Transverse colon (tissue), 4 donors: ENCODE results near the gene CIROP. TPM values are rescaled to one million over a fixed set of nuclear protein-coding genes. Genes with fewer than 3 reads are reported as not detected.
A peak's percentile ranks its signal among the peaks of the same experiment; 100 is the strongest.

Experiments used
- DNase-seq: peaks from one replicate; pipeline ENCODE4 v3.0.0-alpha.2; 2019
- H3K27ac ChIP-seq, 4 donors: fragments of 200-600 bp; sonication (generic); 2 replicates each; pipeline ENCODE4 v1.5.1; 2016 to 2018; ENCODE audit warnings: inconsistent platforms in 4 of 4
- H3K27me3 ChIP-seq: fragments of 200-600 bp; sonication (generic); 2 replicates; pipeline ENCODE4 v1.5.1; 2017; ENCODE audit warnings: inconsistent platforms
- H3K36me3 ChIP-seq, 4 donors: fragments of 200-600 bp; sonication (generic); 2 replicates each; pipeline ENCODE4 v1.5.1; 2017 to 2019; ENCODE audit warnings: inconsistent platforms in 4 of 4
- H3K4me1 ChIP-seq, 4 donors: fragments of 200-600 bp; sonication (generic); 2 replicates each; pipeline ENCODE4 v1.5.1; 2017 to 2020; ENCODE audit warnings: inconsistent platforms in 4 of 4
- H3K4me3 ChIP-seq, 4 donors: fragments of 200-600 bp; sonication (generic); 1 replicate in 1 of 4; 2 replicates in 3 of 4; pipeline versions ENCODE4 v1.5.1 to v1.6.1; 2017 to 2019; ENCODE audit warnings: inconsistent platforms in 4 of 4
- H3K9me3 ChIP-seq, 2 donors: fragments of 200-600 bp; sonication (generic); 2 replicates each; pipeline ENCODE4 v1.5.1; 2017 to 2019; ENCODE audit warnings: inconsistent platforms in 2 of 2
- CTCF ChIP-seq, 5 experiments: fragments of 200-600 bp in 3 of 5; fragments of 450-650 bp in 2 of 5; sonication (generic) in 3 of 5; IDR thresholded peaks; 1 replicate in 2 of 5; 2 replicates in 3 of 5; pipeline ENCODE4 v1.5.1; 2016 to 2017; ENCODE audit warnings: antibody characterized with exemption in 5 of 5, inconsistent platforms in 3 of 5, mild to moderate bottlenecking in 2 of 5, moderate library complexity in 1 of 5
- EP300 ChIP-seq: sonication (generic); formaldehyde crosslinking; IDR thresholded peaks from one replicate; pipeline ENCODE4 v1.6.1; 2017; ENCODE audit warnings: antibody characterized with exemption, low read depth
- POLR2A ChIP-seq: fragments of 450-650 bp; IDR thresholded peaks from one replicate; pipeline ENCODE4 v1.6.1; 2016; ENCODE audit warnings: antibody characterized with exemption, mild to moderate bottlenecking, moderate library complexity
- POLR2AphosphoS5 ChIP-seq, 3 donors: sonication (generic); formaldehyde crosslinking; IDR thresholded peaks; one replicate each; pipeline ENCODE4 v1.6.1; 2016; ENCODE audit warnings: antibody characterized with exemption in 3 of 3
- WGBS, 2 donors: methylation state at CpG; one replicate each; pipeline ENCODE4 v1.1.5; 2018; ENCODE audit warnings: low coverage in 1 of 2; 5-methylcytosine and 5-hydroxymethylcytosine counted together
- in situ Hi-C, 4 donors: fragments of 200-750 bp; cut with MboI; loops; one replicate each; pipeline versions ENCODE4 v1.15.0 to v1.15.1; 2017; ENCODE audit warnings: low sequenced_read_pairs in 3 of 4, low pct_ligation_motif_present in 1 of 4, low pct_unique_long_range_greater_than_20kb in 1 of 4
- intact Hi-C: fragments of 100-400 bp; cut with DNase I; formaldehyde crosslinking; loops from one replicate; pipeline ENCODE4 v1.15.1; 2023; ENCODE audit warnings: low total_unique reads
- total RNA-seq, 4 donors: library from RNA; depleted of rRNA; stranded (reverse); fragments of >200 nt; gene quantifications; one replicate each; pipeline ENCODE4 v1.1.0, GENCODE V29; 2016

Gene CIROP
- total RNA-seq, 4 donors from 2014 or later = not detected

GRCh38 chr14:23140371-23140770 is 35.6 kb upstream of the CIROP start:
- in situ Hi-C loops (no loop called here), intact Hi-C loops (no loop called here)
- Histone ChIP-seq H3K27ac (peak overlapping the region in 3 of 4 donors; percentile 11 to 30 (median 22)), H3K9me3 (no peaks in the 10 kb centered on the region), H3K4me1 (peaks cover 0 to 7% (median 0%) of the 10 kb centered on the region in 4 donors), H3K36me3 (no peaks in the 10 kb centered on the region), H3K4me3 (no peak overlapping the region), H3K27me3 (no peaks in the 10 kb centered on the region)
- TF ChIP-seq CTCF (IDR thresholded peaks at IDR 0.05) = no peak
- no peak for TF ChIP-seq POLR2A
- no peak for TF ChIP-seq POLR2AphosphoS5 (IDR thresholded peaks at IDR 0.05)
- no peak for TF ChIP-seq EP300
- DNase-seq = no peak
- WGBS, 2 donors = 79 to 80% methylated on average over 1 to 6 of the region's 6 CpGs

- Histone ChIP-seq H3K4me3 (no peak overlapping the region), H3K9me3 (no peaks in the 10 kb centered on the region), H3K4me1 (peaks cover 0 to 7% (median 0%) of the 10 kb centered on the region in 4 donors), H3K27me3 (no peaks in the 10 kb centered on the region), H3K36me3 (no peaks in the 10 kb centered on the region), H3K27ac (peak overlapping the region in 2 of 4 donors; percentile 11 to 22)
- no peak for DNase-seq
- TF ChIP-seq EP300 = no peak
- no peak for TF ChIP-seq POLR2A
- TF ChIP-seq CTCF (IDR thresholded peaks at IDR 0.05) = no peak
- no peak for TF ChIP-seq POLR2AphosphoS5 (IDR thresholded peaks at IDR 0.05)
- intact Hi-C loops = no loop called here
- WGBS, 2 donors = 84 to 100% methylated on average over 1 to 2 of the region's 2 CpGs
- in situ Hi-C loops = no loop called here
These were observed 35.1 kb upstream of the CIROP start for GRCh38 chr14:23139874-23140273.

GRCh38 chr14:23137813-23138535 is 33.2 kb upstream of the CIROP start:
- no peaks in the 10 kb centered on the region for H3K27me3 ChIP-seq
- H3K36me3 ChIP-seq = no peaks in the 10 kb centered on the region
- H3K4me1 ChIP-seq = peaks cover 0 to 7% (median 0%) of the 10 kb centered on the region in 4 donors
- no peak for DNase-seq
- in situ Hi-C loops (no loop called here), intact Hi-C loops (no loop called here)
- no peaks in the 10 kb centered on the region for H3K9me3 ChIP-seq
- H3K27ac ChIP-seq = no peak overlapping the region
- H3K4me3 ChIP-seq = no peak overlapping the region
- TF ChIP-seq POLR2A (no peak), POLR2AphosphoS5 (IDR thresholded peaks at IDR 0.05) (no peak), EP300 (no peak), CTCF (IDR thresholded peaks at IDR 0.05) (no peak)
- WGBS, 2 donors = 67 to 78% methylated on average over 2 to 6 of the region's 6 CpGs

GRCh38 chr14:23137192-23137812 is 32.5 kb upstream of the CIROP start:
- Histone ChIP-seq H3K27ac (no peak overlapping the region), H3K27me3 (no peaks in the 10 kb centered on the region), H3K4me3 (no peak overlapping the region), H3K9me3 (no peaks in the 10 kb centered on the region), H3K36me3 (no peaks in the 10 kb centered on the region), H3K4me1 (peaks cover 0 to 3% (median 0%) of the 10 kb centered on the region in 4 donors)
- in situ Hi-C loops = no loop called here
- WGBS, 2 donors = 89% methylated on average over 11 of the region's 11 CpGs; no CpG with 5 or more reads in 1 of the 2 donors
- intact Hi-C loops = no loop called here
- TF ChIP-seq POLR2AphosphoS5 (IDR thresholded peaks at IDR 0.05) = no peak
- no peak for TF ChIP-seq CTCF (IDR thresholded peaks at IDR 0.05)
- no peak for TF ChIP-seq POLR2A
- TF ChIP-seq EP300 = no peak
- DNase-seq = no peak
